C4-2B (cell line): ENCODE data around the gene ZDHHC17.

Experiments used
- CTCF ChIP-seq: fragments of 450-650 bp; conservative IDR thresholded peaks from 2 replicates; pipeline ENCODE4 v1.5.1; 2017; ENCODE audit warnings: mild to moderate bottlenecking
- ZFX ChIP-seq: fragments of 450-650 bp; IDR thresholded peaks from 2 replicates; pipeline ENCODE4 v1.6.1; 2017

DNA sequence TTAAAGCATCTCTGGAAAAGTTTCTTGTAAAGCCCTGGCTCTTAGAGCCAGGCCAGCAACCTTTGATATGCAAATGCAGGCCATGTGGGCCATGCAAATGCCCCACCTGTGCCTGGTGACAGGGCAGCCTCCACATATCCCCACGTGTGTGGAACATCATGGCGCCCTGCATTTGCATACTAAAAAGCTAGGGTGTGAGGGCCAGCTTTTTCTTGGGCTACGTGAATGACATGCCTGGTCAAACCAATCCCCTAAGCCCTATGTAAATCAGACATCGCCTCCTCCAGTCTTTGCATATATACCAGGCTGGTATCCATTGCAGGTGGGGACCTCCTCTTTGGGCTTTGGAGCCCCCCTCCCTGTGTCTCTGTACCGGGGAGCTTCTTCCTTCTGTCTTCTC, 108.5 kb downstream of the ZDHHC17 start:
- TF ChIP-seq CTCF (no peak), ZFX (no peak)
